ENCODE measurements around the gene BAK1. TPM values are rescaled to one million over a fixed set of nuclear protein-coding genes. Genes with fewer than 3 reads are reported as not detected.

Gene BAK1
- total and polyA plus RNA-seq, 2 of the 13 experiments (the other 11 are each of a cell fraction or from before 2014, with no cell fraction given), result 15.0 to 23.8 TPM

DNA sequence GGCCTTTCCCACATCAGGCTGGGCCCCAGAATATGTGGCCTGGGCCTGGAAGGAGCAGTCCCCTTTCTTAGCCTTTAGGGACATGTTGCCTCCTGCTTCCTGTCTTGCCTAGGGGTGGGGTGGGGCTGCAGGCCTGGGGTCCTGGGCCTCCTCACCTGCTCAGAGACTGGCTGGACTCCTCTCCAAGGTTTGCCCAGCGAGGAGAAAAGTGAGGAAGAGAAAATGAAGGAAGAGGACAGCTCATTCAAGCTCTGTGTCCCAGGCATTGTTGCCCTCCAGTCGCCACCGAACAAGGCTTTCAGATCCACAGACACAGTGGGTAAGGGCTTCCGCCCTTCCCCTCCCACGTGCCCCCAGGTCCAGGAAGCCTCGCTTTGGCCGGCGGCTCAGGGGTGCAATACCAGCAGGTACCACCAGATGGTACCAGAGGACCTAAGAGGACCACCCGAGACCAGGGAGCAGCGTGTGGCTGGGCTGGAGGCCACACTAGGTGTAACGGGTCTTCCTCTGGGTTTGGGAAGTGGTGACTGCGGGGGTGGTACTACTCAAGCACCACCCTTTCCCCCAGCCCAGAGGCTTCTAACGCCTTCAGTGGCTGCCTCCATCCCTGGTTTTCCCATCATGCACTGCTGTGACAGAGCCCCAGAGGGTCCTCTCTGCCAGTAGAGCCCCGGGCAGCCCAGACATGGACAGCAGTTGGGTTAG is 5.5 kb upstream of the BAK1 start (continued):
- TF ChIP-seq, protein P1, sequence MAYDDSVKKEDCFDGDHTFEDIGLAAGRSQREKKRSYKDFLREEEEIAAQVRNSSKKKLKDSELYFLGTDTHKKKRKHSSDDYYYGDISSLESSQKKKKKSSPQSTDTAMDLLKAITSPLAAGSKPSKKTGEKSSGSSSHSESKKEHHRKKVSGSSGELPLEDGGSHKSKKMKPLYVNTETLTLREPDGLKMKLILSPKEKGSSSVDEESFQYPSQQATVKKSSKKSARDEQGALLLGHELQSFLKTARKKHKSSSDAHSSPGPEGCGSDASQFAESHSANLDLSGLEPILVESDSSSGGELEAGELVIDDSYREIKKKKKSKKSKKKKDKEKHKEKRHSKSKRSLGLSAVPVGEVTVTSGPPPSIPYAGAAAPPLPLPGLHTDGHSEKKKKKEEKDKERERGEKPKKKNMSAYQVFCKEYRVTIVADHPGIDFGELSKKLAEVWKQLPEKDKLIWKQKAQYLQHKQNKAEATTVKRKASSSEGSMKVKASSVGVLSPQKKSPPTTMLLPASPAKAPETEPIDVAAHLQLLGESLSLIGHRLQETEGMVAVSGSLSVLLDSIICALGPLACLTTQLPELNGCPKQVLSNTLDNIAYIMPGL (CRISPR knock-in tag; IDR thresholded peaks at IDR 0.05; ENCODE audit: borderline replicate concordance in 1 of 2, low read depth in 1 of 2), result peak; percentile 68 to 86
- TF ChIP-seq CCDC6 (CRISPR knock-in tag; IDR thresholded peaks at IDR 0.05) (no peak), XRCC5 (optimal IDR thresholded peaks at IDR 0.05; ENCODE audit: low read length) (peak; percentile 93), HOXA7 (CRISPR knock-in tag; IDR thresholded peaks at IDR 0.05) (no peak), ZNF598 (CRISPR knock-in tag; IDR thresholded peaks at IDR 0.05; ENCODE audit: borderline replicate concordance) (0 out of 2 replicates have a peak, but pooled peaks have one; percentile 20), FLYWCH1 (CRISPR knock-in tag; IDR thresholded peaks at IDR 0.05) (no peak), TBP (CRISPR knock-in tag; IDR thresholded peaks at IDR 0.05) (no peak), U2AF2 (IDR thresholded peaks at IDR 0.05; ENCODE audit: low read depth, low read length) (no peak), ZNF205 (CRISPR knock-in tag; IDR thresholded peaks at IDR 0.05) (peak; percentile 69; the same call in 1 of the 2 replicates), ELF1 (CRISPR knock-in tag; IDR thresholded peaks at IDR 0.05) (peak; percentile 77), NFATC3 (CRISPR knock-in tag; IDR thresholded peaks at IDR 0.05) (no peak), SRSF9 (IDR thresholded peaks at IDR 0.05; ENCODE audit: borderline replicate concordance, insufficient read depth, low read depth, low read length, poor library complexity, severe bottlenecking) (no peak), SRY (CRISPR knock-in tag; IDR thresholded peaks at IDR 0.05) (0 out of 2 replicates have a peak, but pooled peaks have one; percentile 68), KDM2A (CRISPR knock-in tag; IDR thresholded peaks at IDR 0.05; ENCODE audit: borderline replicate concordance, low read depth) (peak; percentile 88), RCOR2 (CRISPR knock-in tag; IDR thresholded peaks at IDR 0.05) (no peak)
- TF ChIP-seq, protein P2, sequence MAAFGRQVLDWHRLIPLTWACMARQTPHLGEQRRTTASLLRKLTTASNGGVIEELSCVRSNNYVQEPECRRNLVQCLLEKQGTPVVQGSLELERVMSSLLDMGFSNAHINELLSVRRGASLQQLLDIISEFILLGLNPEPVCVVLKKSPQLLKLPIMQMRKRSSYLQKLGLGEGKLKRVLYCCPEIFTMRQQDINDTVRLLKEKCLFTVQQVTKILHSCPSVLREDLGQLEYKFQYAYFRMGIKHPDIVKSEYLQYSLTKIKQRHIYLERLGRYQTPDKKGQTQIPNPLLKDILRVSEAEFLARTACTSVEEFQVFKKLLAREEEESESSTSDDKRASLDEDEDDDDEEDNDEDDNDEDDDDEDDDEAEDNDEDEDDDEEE (CRISPR knock-in tag; IDR thresholded peaks at IDR 0.05), result no peak
- TF ChIP-seq, protein P3, sequence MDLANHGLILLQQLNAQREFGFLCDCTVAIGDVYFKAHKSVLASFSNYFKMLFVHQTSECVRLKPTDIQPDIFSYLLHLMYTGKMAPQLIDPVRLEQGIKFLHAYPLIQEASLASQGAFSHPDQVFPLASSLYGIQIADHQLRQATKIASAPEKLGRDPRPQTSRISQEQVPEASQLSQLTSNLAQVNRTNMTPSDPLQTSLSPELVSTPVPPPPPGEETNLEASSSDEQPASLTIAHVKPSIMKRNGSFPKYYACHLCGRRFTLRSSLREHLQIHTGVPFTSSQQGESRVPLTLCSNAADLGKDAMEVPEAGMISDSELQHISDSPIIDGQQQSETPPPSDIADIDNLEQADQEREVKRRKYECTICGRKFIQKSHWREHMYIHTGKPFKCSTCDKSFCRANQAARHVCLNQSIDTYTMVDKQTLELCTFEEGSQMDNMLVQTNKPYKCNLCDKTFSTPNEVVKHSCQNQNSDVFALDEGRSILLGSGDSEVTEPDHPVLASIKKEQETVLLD (CRISPR knock-in tag; IDR thresholded peaks at IDR 0.05; ENCODE audit: low read depth), result no peak
- TF ChIP-seq, protein P4, sequence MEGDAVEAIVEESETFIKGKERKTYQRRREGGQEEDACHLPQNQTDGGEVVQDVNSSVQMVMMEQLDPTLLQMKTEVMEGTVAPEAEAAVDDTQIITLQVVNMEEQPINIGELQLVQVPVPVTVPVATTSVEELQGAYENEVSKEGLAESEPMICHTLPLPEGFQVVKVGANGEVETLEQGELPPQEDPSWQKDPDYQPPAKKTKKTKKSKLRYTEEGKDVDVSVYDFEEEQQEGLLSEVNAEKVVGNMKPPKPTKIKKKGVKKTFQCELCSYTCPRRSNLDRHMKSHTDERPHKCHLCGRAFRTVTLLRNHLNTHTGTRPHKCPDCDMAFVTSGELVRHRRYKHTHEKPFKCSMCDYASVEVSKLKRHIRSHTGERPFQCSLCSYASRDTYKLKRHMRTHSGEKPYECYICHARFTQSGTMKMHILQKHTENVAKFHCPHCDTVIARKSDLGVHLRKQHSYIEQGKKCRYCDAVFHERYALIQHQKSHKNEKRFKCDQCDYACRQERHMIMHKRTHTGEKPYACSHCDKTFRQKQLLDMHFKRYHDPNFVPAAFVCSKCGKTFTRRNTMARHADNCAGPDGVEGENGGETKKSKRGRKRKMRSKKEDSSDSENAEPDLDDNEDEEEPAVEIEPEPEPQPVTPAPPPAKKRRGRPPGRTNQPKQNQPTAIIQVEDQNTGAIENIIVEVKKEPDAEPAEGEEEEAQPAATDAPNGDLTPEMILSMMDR (CRISPR knock-in tag; IDR thresholded peaks at IDR 0.05), result peak; percentile 100
- TF ChIP-seq, protein P5, sequence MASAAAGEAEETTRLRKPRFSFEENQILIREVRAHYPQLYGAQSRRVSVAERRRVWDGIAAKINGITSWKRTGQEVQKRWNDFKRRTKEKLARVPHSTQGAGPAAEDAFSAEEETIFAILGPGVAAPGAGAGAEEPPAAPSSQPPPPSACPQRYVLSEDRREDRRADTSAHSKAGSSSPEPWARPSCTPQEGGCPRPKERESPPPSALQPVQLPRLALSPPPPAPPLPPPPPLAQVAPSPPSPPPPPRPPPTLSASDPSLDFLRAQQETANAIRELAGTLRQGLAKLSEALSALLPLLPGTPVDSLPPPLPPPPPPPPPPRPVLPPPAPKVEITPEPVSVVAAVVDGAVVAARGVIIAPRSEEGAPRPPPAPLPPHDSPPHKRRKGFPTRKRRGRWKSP (CRISPR knock-in tag; IDR thresholded peaks at IDR 0.05), result no peak
- TF ChIP-seq, protein P6, sequence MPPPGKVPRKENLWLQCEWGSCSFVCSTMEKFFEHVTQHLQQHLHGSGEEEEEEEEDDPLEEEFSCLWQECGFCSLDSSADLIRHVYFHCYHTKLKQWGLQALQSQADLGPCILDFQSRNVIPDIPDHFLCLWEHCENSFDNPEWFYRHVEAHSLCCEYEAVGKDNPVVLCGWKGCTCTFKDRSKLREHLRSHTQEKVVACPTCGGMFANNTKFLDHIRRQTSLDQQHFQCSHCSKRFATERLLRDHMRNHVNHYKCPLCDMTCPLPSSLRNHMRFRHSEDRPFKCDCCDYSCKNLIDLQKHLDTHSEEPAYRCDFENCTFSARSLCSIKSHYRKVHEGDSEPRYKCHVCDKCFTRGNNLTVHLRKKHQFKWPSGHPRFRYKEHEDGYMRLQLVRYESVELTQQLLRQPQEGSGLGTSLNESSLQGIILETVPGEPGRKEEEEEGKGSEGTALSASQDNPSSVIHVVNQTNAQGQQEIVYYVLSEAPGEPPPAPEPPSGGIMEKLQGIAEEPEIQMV (CRISPR knock-in tag; IDR thresholded peaks at IDR 0.05; ENCODE audit: low read depth), result no peak

Data from HepG2 (cell line).